ENCODE measurements around the gene ABHD14A.

The ABHD14A gene

DNA sequence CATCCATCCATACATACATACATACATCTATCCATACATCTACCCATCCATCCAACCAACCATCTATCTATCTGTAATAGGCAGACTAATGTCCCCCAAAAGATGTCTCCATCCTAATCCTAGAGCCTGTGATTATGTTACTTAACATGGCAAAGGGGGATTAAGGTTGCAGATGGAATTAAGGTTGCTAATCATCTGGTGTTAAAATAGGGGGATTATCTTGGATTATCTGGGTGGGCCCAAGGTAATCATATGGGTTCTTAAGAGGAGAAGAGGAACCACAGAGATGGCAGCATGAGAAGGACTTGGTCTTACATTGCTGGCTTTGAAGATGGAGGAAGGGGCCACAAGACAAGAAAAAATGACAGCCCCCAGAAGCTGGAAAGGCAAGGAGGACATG is 35.6 kb downstream of the ABHD14A start:
- no peak for DNase-seq (ENCODE audit: low read depth in 1 of 2, low spot score in 1 of 2)
- no peak for TF ChIP-seq GABPA (IDR thresholded peaks at IDR 0.05; ENCODE audit: low read depth)
- TF ChIP-seq SPI1 (IDR thresholded peaks at IDR 0.05; ENCODE audit: borderline replicate concordance, low read depth): no peak
- no peak for TF ChIP-seq CTCF (IDR thresholded peaks at IDR 0.05; ENCODE audit: insufficient read depth, low read length)
- TF ChIP-seq POLR2AphosphoS5 (IDR thresholded peaks at IDR 0.05; ENCODE audit: low read depth): no peak
- no peak for TF ChIP-seq REST (IDR thresholded peaks at IDR 0.05; ENCODE audit: insufficient replicate concordance, low read depth)
- Histone ChIP-seq H3K27ac (replicated peaks) (no peak overlapping the region), H3K4me3 (replicated peaks; ENCODE audit: insufficient read depth, low read length) (no peak overlapping the region), H3K27me3 (ENCODE audit: insufficient read depth, poor library complexity, severe bottlenecking) (no peaks in the 10 kb centered on the region)

DNA sequence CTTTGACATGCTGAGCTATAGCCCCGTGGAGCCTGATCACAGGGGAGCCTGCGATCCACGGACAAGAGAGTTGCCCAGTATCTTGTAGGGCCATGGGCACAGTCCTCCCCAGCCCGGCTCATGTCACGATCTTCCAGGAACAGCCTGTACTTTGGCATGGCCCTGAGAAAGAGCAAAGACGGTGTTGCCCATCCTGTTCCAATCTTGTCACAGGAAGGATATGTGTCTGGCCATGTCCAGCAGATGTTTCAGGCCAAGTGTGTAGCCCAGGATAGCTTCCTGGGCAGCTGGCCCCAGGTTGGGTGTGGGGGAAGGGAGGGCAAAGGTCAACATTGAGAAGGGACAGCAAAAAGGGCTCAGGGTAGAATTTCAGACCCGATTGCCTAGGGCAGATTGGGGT is 37.8 kb downstream of the ABHD14A start:
- Histone ChIP-seq H3K4me3 (replicated peaks; ENCODE audit: insufficient read depth, low read length) (no peak overlapping the region), H3K27me3 (ENCODE audit: insufficient read depth, poor library complexity, severe bottlenecking) (no peaks in the 10 kb centered on the region), H3K27ac (replicated peaks) (no peak overlapping the region)
- DNase-seq (ENCODE audit: low read depth in 1 of 2, low spot score in 1 of 2): no peak
- TF ChIP-seq GABPA (IDR thresholded peaks at IDR 0.05; ENCODE audit: low read depth) (no peak), REST (IDR thresholded peaks at IDR 0.05; ENCODE audit: insufficient replicate concordance, low read depth) (no peak), CTCF (IDR thresholded peaks at IDR 0.05; ENCODE audit: insufficient read depth, low read length) (no peak), POLR2AphosphoS5 (IDR thresholded peaks at IDR 0.05; ENCODE audit: low read depth) (no peak), SPI1 (IDR thresholded peaks at IDR 0.05; ENCODE audit: borderline replicate concordance, low read depth) (no peak)

GRCh38 chr3:52013802-52014598 is 39.1 kb downstream of the ABHD14A start:
- H3K27me3 ChIP-seq (ENCODE audit: insufficient read depth, poor library complexity, severe bottlenecking): no peaks in the 10 kb centered on the region
- no peak for DNase-seq (ENCODE audit: low read depth in 1 of 2, low spot score in 1 of 2)
- H3K27ac ChIP-seq (replicated peaks): no peak overlapping the region
- H3K4me3 ChIP-seq (replicated peaks; ENCODE audit: insufficient read depth, low read length): no peak overlapping the region
- TF ChIP-seq GABPA (IDR thresholded peaks at IDR 0.05; ENCODE audit: low read depth) (no peak), REST (IDR thresholded peaks at IDR 0.05; ENCODE audit: insufficient replicate concordance, low read depth) (no peak), SPI1 (IDR thresholded peaks at IDR 0.05; ENCODE audit: borderline replicate concordance, low read depth) (no peak), POLR2AphosphoS5 (IDR thresholded peaks at IDR 0.05; ENCODE audit: low read depth) (no peak), CTCF (IDR thresholded peaks at IDR 0.05; ENCODE audit: insufficient read depth, low read length) (no peak)

All from HL-60 (cell line).